K562 (cell line): ENCODE results near the gene LEPROT. TPM values are rescaled to one million over a fixed set of nuclear protein-coding genes. Genes with fewer than 3 reads are reported as not detected.
A peak's percentile ranks its signal among the peaks of the same experiment; 100 is the strongest.

Experiments used
- BCLAF1 ChIP-seq, 2 experiments: fragments of 450-650 bp in 1 of 2; IDR thresholded peaks; 2 replicates each; pipeline ENCODE4 v1.6.1; 2011 to 2017; ENCODE audit warnings: low read depth in 2 of 2, antibody characterized with exemption in 1 of 2, borderline replicate concordance in 1 of 2, low read length in 1 of 2, mild to moderate bottlenecking in 1 of 2, mixed read lengths in 1 of 2; ENCODE audit not compliant: control insufficient read depth in 1 of 2
- CEBPG ChIP-seq, 3 experiments: fragments of 200-800 bp in 1 of 3; sonication (Bioruptor generic) in 1 of 3; sonication (generic) in 1 of 3; formaldehyde crosslinking in 1 of 3; IDR thresholded peaks in 2 of 3; conservative IDR thresholded peaks in 1 of 3; 2 replicates each; pipeline versions ENCODE4 v1.6.1 to v1.8.0; 2016 to 2022; ENCODE audit warnings: missing compliant biosample characterization in 2 of 3, missing genetic modification characterization in 2 of 3, mild to moderate bottlenecking in 1 of 3, missing genetic modification reagents in 1 of 3
- CHD7 ChIP-seq: fragments of 200-600 bp; sonication (generic); IDR thresholded peaks from one replicate; pipeline ENCODE4 v1.6.1; 2012; ENCODE audit warnings: mild to moderate bottlenecking, low read depth, low read length, inconsistent platforms
- HNRNPK ChIP-seq: fragments of 200-400 bp; formaldehyde crosslinking; IDR thresholded peaks from one replicate; pipeline ENCODE4 v1.6.1; 2018; ENCODE audit warnings: mild to moderate bottlenecking, low read depth, low read length; ENCODE audit not compliant: poor library complexity, severe bottlenecking
- KDM5B ChIP-seq: fragments of 200-600 bp; sonication (generic); IDR thresholded peaks from 2 replicates; pipeline ENCODE4 v1.6.1; 2012; ENCODE audit warnings: low read depth, mild to moderate bottlenecking, moderate library complexity, low read length, control low read depth, inconsistent platforms; ENCODE audit not compliant: insufficient replicate concordance
- POLR2H ChIP-seq: IDR thresholded peaks from 2 replicates; pipeline ENCODE4 v1.6.1; 2016; ENCODE audit warnings: missing genetic modification characterization, low read depth, mild to moderate bottlenecking, control low read depth, missing compliant biosample characterization, moderate library complexity
- ZBTB2 ChIP-seq: fragments of 450-650 bp; IDR thresholded peaks from 2 replicates; pipeline ENCODE4 v1.6.1; 2016; ENCODE audit warnings: antibody characterized with exemption
- ZFP36 ChIP-seq: fragments of 150-350 bp; IDR thresholded peaks from 2 replicates; pipeline ENCODE4 v1.6.1; 2018; ENCODE audit warnings: low read length, low read depth; ENCODE audit not compliant: partially characterized antibody
- ZNF589 ChIP-seq: fragments of 200-800 bp; sonication (Bioruptor generic); IDR thresholded peaks from 2 replicates; pipeline ENCODE4 v1.6.1; 2016; ENCODE audit warnings: low read depth, missing genetic modification characterization, missing compliant biosample characterization
- ZNF75A ChIP-seq: fragments of 450-650 bp; formaldehyde crosslinking; IDR thresholded peaks from 2 replicates; pipeline ENCODE4 v1.4.0; 2020; ENCODE audit warnings: mild to moderate bottlenecking
- polyA plus RNA-seq, 8 experiments: library from polyadenylated mRNA; depleted of rRNA in 4 of 8; stranded (reverse) in 5 of 8; unstranded in 3 of 8; fragments of >200 nt; fragmentation: Nextera tagmentation in 2 of 8; fragmentation: Illumina TruSeq in 1 of 8; extraction: Ambion mirVana in 2 of 8; extraction: Trizol in 1 of 8; gene quantifications; 2 replicates each; pipeline versions ENCODE4 v1.2.1 to v1.2.3, GENCODE V29; 2011 to 2014; ENCODE audit warnings: inconsistent platforms in 1 of 8, missing spikeins in 1 of 8
- total RNA-seq, 7 experiments: library from RNA; depleted of rRNA in 6 of 7; stranded (reverse); fragments of >200 nt in 6 of 7; fragmentation: Illumina TruSeq in 2 of 7; extraction: Trizol in 2 of 7; gene quantifications; 2 replicates each; pipeline versions ENCODE4 v1.2.1 to v1.2.3, GENCODE V29; 2011 to 2021; ENCODE audit warnings: low replicate concordance in 1 of 7

The LEPROT gene
- total and polyA plus RNA-seq, 9 of the 15 experiments (the other 6 are each of a cell fraction or from before 2014, with no cell fraction given) = 28.1 to 97.5 (median 45.8) TPM

GRCh38 chr1:65416767-65417166 lies 3.7 kb upstream of the LEPROT start (continued):
- TF ChIP-seq ZBTB2 (no peak), ZFP36 (no peak), ZNF75A (CRISPR knock-in tag) (no peak), BCLAF1 (IDR thresholded peaks at IDR 0.05; ENCODE audit: borderline replicate concordance in 1 of 2, control insufficient read depth in 1 of 2, low read depth in 2 of 2, low read length in 1 of 2) (no peak), CHD7 (no peak), ZNF589 (CRISPR knock-in tag) (no peak), CEBPG (CRISPR knock-in tag; IDR thresholded peaks at IDR 0.05) (peak; percentile 67), CEBPG (tag; conservative IDR thresholded peaks at IDR 0.05 in 1 of 2, IDR thresholded peaks at IDR 0.05 in 1 of 2) (peak; percentile 76 to 86), POLR2H (tag) (0 out of 2 replicates have a peak, but pooled peaks have one; percentile 45), KDM5B (no peak), HNRNPK (no peak)
